Measurements from ENCODE around the gene MCAM.

GRCh38 chr11:119361056-119361787 is 44.3 kb upstream of the MCAM start:
- TF ChIP-seq CTCF (conservative IDR thresholded peaks at IDR 0.05) (no peak), EZH2 (IDR thresholded peaks at IDR 0.05; ENCODE audit: low read depth) (no peak)

Data from PC-9 (cell line).